ENCODE data around the gene SOX13.
A peak's percentile ranks its signal among the peaks of the same experiment; 100 is the strongest.

SOX13 gene

GRCh38 chr1:204065174-204065985 is 7.5 kb upstream of the SOX13 start:
- TF ChIP-seq CTCF (IDR thresholded peaks at IDR 0.05) (no peak), ZFX (IDR thresholded peaks at IDR 0.05; ENCODE audit: borderline replicate concordance) (no peak)
- H3K27ac ChIP-seq = no peak overlapping the region

DNA sequence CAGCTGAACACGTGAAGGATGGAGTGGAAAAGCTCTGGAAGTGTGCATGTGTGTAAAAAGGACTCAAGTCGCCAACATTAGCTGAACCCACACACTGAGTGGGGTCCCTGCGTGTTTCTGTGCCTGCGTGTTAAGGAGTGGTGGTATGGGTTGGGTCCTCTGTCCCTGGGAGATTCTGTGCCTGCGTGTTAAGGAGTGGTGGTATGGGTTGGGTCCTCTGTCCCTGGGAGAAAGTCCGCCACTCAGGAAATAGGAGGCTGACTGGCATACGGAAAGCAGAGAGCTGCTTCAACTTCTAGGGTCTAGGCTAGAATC is 7.0 kb upstream of the SOX13 start:
- no peak overlapping the region for H3K27ac ChIP-seq
- no peak for TF ChIP-seq CTCF (IDR thresholded peaks at IDR 0.05)
- TF ChIP-seq ZFX (IDR thresholded peaks at IDR 0.05; ENCODE audit: borderline replicate concordance) = no peak

DNA sequence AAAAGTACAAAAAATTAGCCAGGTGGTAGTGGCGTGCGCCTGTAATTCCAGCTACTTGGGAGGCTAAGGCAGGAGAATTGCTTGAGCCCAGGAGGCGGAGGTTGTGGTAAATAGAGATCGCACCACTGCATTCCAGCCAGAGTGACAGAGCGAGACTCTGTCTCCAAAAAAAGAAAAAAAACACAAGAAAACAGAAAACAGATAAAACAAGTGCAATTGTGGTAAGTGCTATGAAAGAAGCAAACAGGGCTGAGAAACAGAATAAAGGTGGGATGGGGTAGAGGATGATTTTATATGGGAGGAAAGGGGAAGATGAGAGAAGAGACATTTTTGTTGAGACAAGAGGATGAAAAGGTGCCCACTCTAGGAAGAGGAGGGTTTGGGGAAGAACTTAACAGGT is 5.0 kb upstream of the SOX13 start:
- TF ChIP-seq CTCF (IDR thresholded peaks at IDR 0.05) (no peak), ZFX (IDR thresholded peaks at IDR 0.05; ENCODE audit: borderline replicate concordance) (no peak)
- H3K27ac ChIP-seq = no peak overlapping the region

- H3K27ac ChIP-seq = no peak overlapping the region
- TF ChIP-seq ZFX (IDR thresholded peaks at IDR 0.05; ENCODE audit: borderline replicate concordance) (no peak), CTCF (IDR thresholded peaks at IDR 0.05) (no peak)
These were observed 3.0 kb upstream of the SOX13 start for GRCh38 chr1:204069887-204070286.

GRCh38 chr1:204070895-204071294 is 2.0 kb upstream of the SOX13 start:
- no peak for TF ChIP-seq CTCF (IDR thresholded peaks at IDR 0.05)
- TF ChIP-seq ZFX (IDR thresholded peaks at IDR 0.05; ENCODE audit: borderline replicate concordance) = no peak
- H3K27ac ChIP-seq = no peak overlapping the region

- TF ChIP-seq CTCF (IDR thresholded peaks at IDR 0.05) (no peak), ZFX (IDR thresholded peaks at IDR 0.05; ENCODE audit: borderline replicate concordance) (no peak)
- peak overlapping the region; percentile 84 for H3K27ac ChIP-seq
These were observed 940 bp downstream of the SOX13 start for GRCh38 chr1:204073837-204074273.

- H3K27ac ChIP-seq = peak overlapping the region; percentile 84
- TF ChIP-seq ZFX (IDR thresholded peaks at IDR 0.05; ENCODE audit: borderline replicate concordance) (no peak), CTCF (IDR thresholded peaks at IDR 0.05) (no peak)
These were observed 1.6 kb downstream of the SOX13 start for GRCh38 chr1:204074274-204075138.
